IMR-90 (cell line): Measurements from ENCODE around the gene MDP1. TPM values are rescaled to one million over a fixed set of nuclear protein-coding genes. Genes with fewer than 3 reads are reported as not detected.

ENCODE experiments used
- ATAC-seq: fragments of 200-7000 bp; cut with Tn5 transposase; 2 replicates; pipeline ENCODE4 v1.9.1; 2020; ENCODE audit warnings: low read depth, mild to moderate bottlenecking, moderate library complexity
- BruUV-seq: library from RNA; stranded (reverse); fragments of 400-500 nt; replicated peaks from 2 replicates; lab custom pipeline; 2021; lab: Mats Ljungman, UMichigan
- CTCF ChIA-PET: fragments of 300-600 bp; formaldehyde crosslinking; extraction: SDS; loops from one replicate; lab custom pipeline; 2021; ENCODE audit warnings: antibody characterized with exemption; lab: Yijun Ruan, JAX
- POLR2A ChIA-PET: fragments of 300-600 bp; sonication (Branson Sonifier 250); formaldehyde crosslinking; loops from one replicate; lab custom pipeline; 2022; ENCODE audit warnings: antibody characterized with exemption; ENCODE audit not compliant: unreplicated experiment; lab: Charles Lee
- DNase-seq: peaks from one replicate; pipeline ENCODE4 v3.0.0; 2013
- H2AFZ ChIP-seq: replicated peaks from 2 replicates; pipeline ENCODE3; 2013; ENCODE audit warnings: low read length, mild to moderate bottlenecking; ENCODE audit not compliant: poor library complexity
- H2AK5ac ChIP-seq: 2 replicates; pipeline ENCODE4 v1.6.1; 2013; ENCODE audit warnings: low read depth, low read length, inconsistent platforms
- H2AK9ac ChIP-seq: replicated peaks from 2 replicates; pipeline ENCODE3; 2013; ENCODE audit warnings: mild to moderate bottlenecking, low read depth, low read length, moderate library complexity; ENCODE audit not compliant: poor library complexity
- H2BK120ac ChIP-seq: 2 replicates; pipeline ENCODE4 v1.6.1; 2013; ENCODE audit warnings: low read depth, low read length, inconsistent platforms
- H2BK15ac ChIP-seq: 3 replicates; pipeline ENCODE4 v1.6.1; 2013; ENCODE audit warnings: low read depth, low read length, inconsistent platforms
- H2BK20ac ChIP-seq: 2 replicates; pipeline ENCODE4 v1.6.1; 2013; ENCODE audit warnings: low read depth, mild to moderate bottlenecking, inconsistent platforms, low read length, moderate library complexity
- H2BK5ac ChIP-seq: 2 replicates; pipeline ENCODE4 v1.6.1; 2013; ENCODE audit warnings: mild to moderate bottlenecking, low read depth, low read length, inconsistent platforms; ENCODE audit not compliant: poor library complexity, severe bottlenecking
- H3K14ac ChIP-seq: replicated peaks from 2 replicates; pipeline ENCODE4 v1.6.1; 2013; ENCODE audit warnings: low read depth, low read length, inconsistent platforms
- H3K18ac ChIP-seq: 2 replicates; pipeline ENCODE4 v1.6.1; 2013; ENCODE audit warnings: low read depth, low read length, control low read depth
- H3K23ac ChIP-seq: 2 replicates; pipeline ENCODE4 v1.6.1; 2013; ENCODE audit warnings: low read depth, low read length, inconsistent platforms
- H3K27ac ChIP-seq: 2 replicates; pipeline ENCODE4 v1.5.1; 2013; ENCODE audit warnings: mild to moderate bottlenecking, control low read depth, low read length; ENCODE audit not compliant: insufficient read depth
- H3K27me3 ChIP-seq: 2 replicates; pipeline ENCODE4 v1.6.1; 2013; ENCODE audit warnings: low read length; ENCODE audit not compliant: control insufficient read depth, insufficient read depth
- H3K36me3 ChIP-seq: 2 replicates; pipeline ENCODE4 v1.6.1; 2013; ENCODE audit warnings: low read length, mixed read lengths; ENCODE audit not compliant: control insufficient read depth, insufficient read depth
- H3K4ac ChIP-seq: 2 replicates; pipeline ENCODE4 v1.6.1; 2013; ENCODE audit warnings: low read depth, low read length, inconsistent platforms
- H3K4me1 ChIP-seq: 2 replicates; pipeline ENCODE4 v1.6.1; 2013; ENCODE audit warnings: low read length, mixed read lengths; ENCODE audit not compliant: control insufficient read depth, insufficient read depth
- H3K4me2 ChIP-seq: 2 replicates; pipeline ENCODE4 v1.6.1; 2013; ENCODE audit warnings: low read depth, mild to moderate bottlenecking, control low read depth, low read length, moderate library complexity
- H3K4me3 ChIP-seq: 2 replicates; pipeline ENCODE4 v1.5.1; 2013; ENCODE audit warnings: low read depth, mild to moderate bottlenecking, control low read depth, low read length, moderate library complexity; ENCODE audit not compliant: insufficient read depth
- H3K56ac ChIP-seq: 2 replicates; pipeline ENCODE4 v1.6.1; 2013; ENCODE audit warnings: low read length, inconsistent platforms; ENCODE audit not compliant: insufficient read depth; ENCODE audit errors: extremely low read depth
- H3K79me1 ChIP-seq, 2 experiments: 2 replicates each; pipeline ENCODE4 v1.6.1; 2013; ENCODE audit warnings: low read length in 2 of 2, inconsistent platforms in 1 of 2, low read depth in 1 of 2
- H3K9ac ChIP-seq: 2 replicates; pipeline ENCODE4 v1.6.1; 2013; ENCODE audit warnings: low read depth, low read length, control low read depth
- H3K9me1 ChIP-seq: 2 replicates; pipeline ENCODE4 v1.6.1; 2013; ENCODE audit warnings: low read length, inconsistent platforms; ENCODE audit not compliant: insufficient read depth
- H3K9me3 ChIP-seq: 2 replicates; pipeline ENCODE4 v1.6.1; 2013; ENCODE audit warnings: low read length; ENCODE audit not compliant: control insufficient read depth, insufficient read depth
- H4K20me1 ChIP-seq: 2 replicates; pipeline ENCODE4 v1.6.1; 2013; ENCODE audit warnings: low read length, inconsistent platforms; ENCODE audit not compliant: insufficient read depth
- H4K5ac ChIP-seq: 2 replicates; pipeline ENCODE4 v1.6.1; 2013; ENCODE audit warnings: mild to moderate bottlenecking, low read depth, low read length, control low read depth
- H4K8ac ChIP-seq, 2 experiments: 2 replicates each; pipeline ENCODE4 v1.6.1; 2013; ENCODE audit warnings: low read depth in 2 of 2, low read length in 2 of 2, control low read depth in 1 of 2, inconsistent platforms in 1 of 2
- H4K91ac ChIP-seq: 2 replicates; pipeline ENCODE4 v1.6.1; 2013; ENCODE audit warnings: low read depth, low read length, inconsistent platforms; ENCODE audit not compliant: insufficient read depth
- CEBPB ChIP-seq: IDR thresholded peaks from 2 replicates; pipeline ENCODE4 v1.6.1; 2012; ENCODE audit warnings: low read depth, low read length, improper control_type of control experiment
- CHD1 ChIP-seq: IDR thresholded peaks from 2 replicates; pipeline ENCODE4 v1.6.1; 2012; ENCODE audit warnings: low read depth, low read length, improper control_type of control experiment
- MAZ ChIP-seq: IDR thresholded peaks from 2 replicates; pipeline ENCODE4 v1.6.1; 2012; ENCODE audit warnings: low read depth, mild to moderate bottlenecking, low read length, improper control_type of control experiment, moderate library complexity, borderline replicate concordance
- MXI1 ChIP-seq: IDR thresholded peaks from 2 replicates; pipeline ENCODE4 v1.6.1; 2012; ENCODE audit warnings: low read depth, mild to moderate bottlenecking, low read length, moderate library complexity, borderline replicate concordance
- NFE2L2 ChIP-seq: fragments of 150-350 bp; IDR thresholded peaks from 2 replicates; pipeline ENCODE4 v1.6.1; 2016; ENCODE audit warnings: low read depth, mild to moderate bottlenecking, low read length
- SMC3 ChIP-seq: fragments of 150-350 bp; IDR thresholded peaks from 2 replicates; pipeline ENCODE4 v1.6.1; 2016; ENCODE audit warnings: low read depth, mild to moderate bottlenecking, antibody characterized with exemption, low read length, moderate library complexity
- WGBS, 2 experiments: methylation state at CpG; one replicate each; pipeline versions ENCODE4 v1.1.5 to v1.1.7; 2013; ENCODE audit warnings: missing lambda C conversion rate in 2 of 2; ENCODE audit not compliant: insufficient read length in 1 of 2; ENCODE audit errors: extremely low coverage in 2 of 2; 5-methylcytosine and 5-hydroxymethylcytosine counted together
- dilution Hi-C: fragments of 300-500 bp; cut with HindIII; formaldehyde crosslinking; loops from one replicate; pipeline ENCODE4 v1.14.3; 2018; ENCODE audit warnings: low sequenced_read_pairs; ENCODE audit not compliant: unreplicated experiment
- in situ Hi-C: fragments of 300-500 bp; cut with MboI; formaldehyde crosslinking; loops from 3 replicates; pipeline ENCODE4 v1.14.3; 2019; ENCODE audit warnings: low sequenced_read_pairs, inconsistent platforms, mixed read lengths
- intact Hi-C: fragments of 100-400 bp; cut with micrococcal nuclease; formaldehyde crosslinking; loops from 2 replicates; pipeline ENCODE4 v1.10.0; 2022
- polyA plus RNA-seq, 3 experiments: library from polyadenylated mRNA; depleted of rRNA; stranded (reverse); fragments of >200 nt; gene quantifications; 2 replicates each; pipeline ENCODE4 v1.2.3, GENCODE V29; 2012; ENCODE audit warnings: low replicate concordance in 1 of 3
- total RNA-seq: library from RNA; depleted of rRNA; stranded (reverse); fragments of >200 nt; gene quantifications from 2 replicates; pipeline ENCODE4 v1.2.3, GENCODE V29; 2012
- TF ChIP-seq, protein P1 (sequence below): fragments of 150-350 bp; IDR thresholded peaks from 2 replicates; pipeline ENCODE4 v1.6.1; 2016; ENCODE audit warnings: low read depth, mild to moderate bottlenecking, low read length, moderate library complexity, borderline replicate concordance

MDP1 gene
- total and polyA plus RNA-seq, 2 of the 4 experiments (the other 2 are of a cell fraction) = 15.1 to 17.8 TPM

GRCh38 chr14:24219521-24219920 is 3.7 kb upstream of the MDP1 start:
- intact Hi-C loops (loop anchor here (10.0 kb wide), 1 partner anchor 215 kb away; no protein-coding TSS in a partner anchor), in situ Hi-C loops (no loop called here), dilution Hi-C loops (no loop called here)
- TF ChIP-seq, protein P1, sequence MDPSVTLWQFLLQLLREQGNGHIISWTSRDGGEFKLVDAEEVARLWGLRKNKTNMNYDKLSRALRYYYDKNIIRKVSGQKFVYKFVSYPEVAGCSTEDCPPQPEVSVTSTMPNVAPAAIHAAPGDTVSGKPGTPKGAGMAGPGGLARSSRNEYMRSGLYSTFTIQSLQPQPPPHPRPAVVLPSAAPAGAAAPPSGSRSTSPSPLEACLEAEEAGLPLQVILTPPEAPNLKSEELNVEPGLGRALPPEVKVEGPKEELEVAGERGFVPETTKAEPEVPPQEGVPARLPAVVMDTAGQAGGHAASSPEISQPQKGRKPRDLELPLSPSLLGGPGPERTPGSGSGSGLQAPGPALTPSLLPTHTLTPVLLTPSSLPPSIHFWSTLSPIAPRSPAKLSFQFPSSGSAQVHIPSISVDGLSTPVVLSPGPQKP = no peak
- TF ChIP-seq CEBPB (no peak), MAZ (no peak), NFE2L2 (no peak), MXI1 (no peak), CHD1 (no peak), SMC3 (no peak)
- Histone ChIP-seq H3K4me3 (no peak overlapping the region), H4K91ac (no peak overlapping the region), H3K4me1 (no peaks in the 10 kb centered on the region), H3K9me1 (peaks cover 7% of the 10 kb centered on the region; the same call in 1 of the 2 replicates), H2AK9ac (no peak overlapping the region), H3K27me3 (no peaks in the 10 kb centered on the region), H3K79me1 (peaks cover 7 to 62% of the 10 kb centered on the region in 2 experiments), H3K27ac (no peak overlapping the region), H3K14ac (no peak overlapping the region), H3K23ac (no peak overlapping the region), H2BK120ac (no peak overlapping the region), H2AK5ac (no peak overlapping the region), H3K9me3 (no peaks in the 10 kb centered on the region), H2BK5ac (no peak overlapping the region), H3K4ac (no peak overlapping the region), H3K9ac (no peak overlapping the region), H3K36me3 (peaks cover 6% of the 10 kb centered on the region), H3K56ac (no peak overlapping the region), H4K5ac (no peak overlapping the region), H2BK15ac (no peak overlapping the region), H3K4me2 (no peak overlapping the region), H4K8ac (no peak overlapping the region), H2BK20ac (no peak overlapping the region), H2AFZ (no peak overlapping the region), H4K20me1 (no peaks in the 10 kb centered on the region; the same call in 1 of the 2 replicates), H3K18ac (no peak overlapping the region)
- POLR2A ChIA-PET = no interaction called here
- BruUV-seq = no TSS peak
- no peak for ATAC-seq
- CTCF ChIA-PET = no interaction called here
- no CpG with 5 or more reads among the region's 3 CpGs for WGBS, 2 experiments
- no peak for DNase-seq
